Ammon's horn (tissue), 1 donor: Measurements from ENCODE around the gene CCIN.
A peak's percentile ranks its signal among the peaks of the same experiment; 100 is the strongest.

Experiments used
- DNase-seq: peaks from one replicate; pipeline ENCODE4 v3.0.0-alpha.2; 2016; ENCODE audit warnings: low spot score

The CCIN gene

GRCh38 chr9:36191686-36192085, 22.5 kb downstream of the CCIN start:
- DNase-seq: no peak

- DNase-seq: no peak
These were observed 23.0 kb downstream of the CCIN start for GRCh38 chr9:36192196-36192595.

GRCh38 chr9:36193023-36193422, 23.8 kb downstream of the CCIN start:
- no peak for DNase-seq

GRCh38 chr9:36194326-36195000, 25.3 kb downstream of the CCIN start:
- DNase-seq: no peak

- no peak for DNase-seq
These were observed 35.8 kb downstream of the CCIN start for GRCh38 chr9:36204906-36205547.

- peak; percentile 83 for DNase-seq
These were observed 37.8 kb downstream of the CCIN start for GRCh38 chr9:36207016-36207415.

GRCh38 chr9:36207546-36208012, 38.4 kb downstream of the CCIN start:
- DNase-seq: no peak

- DNase-seq: no peak
These were observed 39.5 kb downstream of the CCIN start for GRCh38 chr9:36208521-36209253.

GRCh38 chr9:36210722-36211121, 41.5 kb downstream of the CCIN start:
- no peak for DNase-seq

- no peak for DNase-seq
These were observed 42.3 kb downstream of the CCIN start for GRCh38 chr9:36211510-36211909.

- no peak for DNase-seq
These were observed 44.2 kb downstream of the CCIN start for GRCh38 chr9:36213387-36213786.

GRCh38 chr9:36213989-36214388, 44.8 kb downstream of the CCIN start:
- DNase-seq: no peak

- DNase-seq: no peak
These were observed 45.4 kb downstream of the CCIN start for GRCh38 chr9:36214571-36214970.

- no peak for DNase-seq
These were observed 48.2 kb downstream of the CCIN start for GRCh38 chr9:36217256-36217968.

- DNase-seq: no peak
These were observed 48.8 kb downstream of the CCIN start for GRCh38 chr9:36218011-36218410.

GRCh38 chr9:36218411-36218901, 49.3 kb downstream of the CCIN start:
- DNase-seq: peak; percentile 50
